Globus pallidus (tissue), 1 donor: ENCODE results near the gene NOP56.
"Not testable (repeated sequence)": the region's sequence is repeated elsewhere in the genome, so short reads cannot be mapped to it uniquely, and the experiment has no call there.

Source experiments
- DNase-seq: peaks from one replicate; pipeline ENCODE4 v3.0.0-alpha.2; 2015; ENCODE audit warnings: low spot score

Gene NOP56

GRCh38 chr20:2643708-2644107 is 8.7 kb upstream of the NOP56 start:
- no peak for DNase-seq

DNA sequence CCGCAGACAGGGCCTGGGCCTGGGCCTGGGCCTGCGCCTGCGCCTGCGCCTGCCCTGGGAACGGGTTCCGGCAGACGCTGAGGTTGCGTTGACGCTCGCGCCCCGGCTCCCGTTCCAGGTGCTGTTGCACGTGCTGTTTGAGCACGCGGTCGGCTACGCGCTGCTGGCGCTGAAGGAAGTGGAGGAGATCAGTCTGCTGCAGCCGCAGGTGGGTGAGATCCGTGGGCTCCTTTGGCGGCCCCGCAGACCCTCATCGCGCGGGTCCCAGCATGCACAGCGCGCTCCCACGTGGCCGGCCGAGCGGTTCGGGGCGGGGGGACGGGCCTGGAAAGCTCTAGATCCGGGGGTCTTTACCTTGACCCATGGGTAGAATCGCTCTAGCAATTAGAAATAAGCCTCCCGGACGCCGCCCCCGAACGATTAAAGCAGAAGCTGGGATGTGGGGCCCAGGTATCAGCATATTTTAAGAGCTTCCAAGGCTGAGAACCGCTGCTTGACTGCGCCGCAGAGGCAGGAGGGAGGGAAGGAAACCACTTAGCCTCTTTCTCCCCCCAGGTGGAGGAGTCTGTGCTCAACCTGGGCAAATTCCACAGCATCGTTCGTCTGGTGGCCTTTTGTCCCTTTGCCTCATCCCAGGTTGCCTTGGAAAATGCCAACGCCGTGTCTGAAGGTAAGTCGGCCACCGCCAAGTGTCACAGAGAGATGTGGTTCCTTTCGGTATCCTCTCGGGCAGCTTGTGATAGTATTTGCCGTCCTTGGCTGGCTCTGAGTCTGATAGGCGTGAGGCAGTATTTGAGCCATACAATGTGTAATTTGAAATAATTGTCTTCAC is 508 bp downstream of the NOP56 start:
- DNase-seq = peak; percentile 34

GRCh38 chr20:2653556-2654383 is 1.3 kb downstream of the NOP56 start:
- DNase-seq = no peak

DNA sequence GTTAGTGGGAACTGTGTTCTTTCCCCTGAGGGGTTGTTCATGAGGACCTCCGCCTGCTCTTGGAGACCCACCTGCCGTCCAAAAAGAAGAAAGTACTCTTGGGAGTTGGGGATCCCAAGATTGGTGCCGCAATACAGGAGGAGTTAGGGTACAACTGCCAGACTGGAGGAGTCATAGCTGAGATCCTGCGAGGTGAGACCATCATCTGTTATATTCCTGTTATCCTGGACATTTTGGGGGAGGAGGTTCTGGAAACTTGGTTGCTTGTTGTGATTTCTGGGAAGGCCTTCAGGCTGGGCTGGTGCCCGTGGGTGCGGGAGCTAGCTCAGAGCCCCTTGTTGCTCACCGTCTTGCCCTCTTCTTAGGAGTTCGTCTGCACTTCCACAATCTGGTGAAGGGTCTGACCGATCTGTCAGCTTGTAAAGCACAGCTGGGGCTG is 2.0 kb downstream of the NOP56 start:
- no peak for DNase-seq

GRCh38 chr20:2654831-2655230 is 2.4 kb downstream of the NOP56 start:
- DNase-seq = no peak

GRCh38 chr20:2655331-2656116 is 3.1 kb downstream of the NOP56 start:
- DNase-seq = no peak

GRCh38 chr20:2656471-2657117 is 4.2 kb downstream of the NOP56 start:
- DNase-seq = no peak

- DNase-seq = no peak
Observed at GRCh38 chr20:2657241-2657640, 4.8 kb downstream of the NOP56 start.

- DNase-seq = no peak
Observed at GRCh38 chr20:2657674-2658073, 5.2 kb downstream of the NOP56 start.

- no peak for DNase-seq
Observed at GRCh38 chr20:2658414-2659354, 6.3 kb downstream of the NOP56 start.

GRCh38 chr20:2659547-2659946 is 7.1 kb downstream of the NOP56 start:
- DNase-seq = no peak

- no peak for DNase-seq
Observed at GRCh38 chr20:2663364-2663886, 11.0 kb downstream of the NOP56 start.

GRCh38 chr20:2663887-2664719 is 11.7 kb downstream of the NOP56 start, which contains the start of gene IDH3B:
TSS of gene IDH3B (minus strand) at chr20:2664216. CDS start at chr20:2664188, 28 bp downstream.
- DNase-seq = peak; percentile 89

DNA sequence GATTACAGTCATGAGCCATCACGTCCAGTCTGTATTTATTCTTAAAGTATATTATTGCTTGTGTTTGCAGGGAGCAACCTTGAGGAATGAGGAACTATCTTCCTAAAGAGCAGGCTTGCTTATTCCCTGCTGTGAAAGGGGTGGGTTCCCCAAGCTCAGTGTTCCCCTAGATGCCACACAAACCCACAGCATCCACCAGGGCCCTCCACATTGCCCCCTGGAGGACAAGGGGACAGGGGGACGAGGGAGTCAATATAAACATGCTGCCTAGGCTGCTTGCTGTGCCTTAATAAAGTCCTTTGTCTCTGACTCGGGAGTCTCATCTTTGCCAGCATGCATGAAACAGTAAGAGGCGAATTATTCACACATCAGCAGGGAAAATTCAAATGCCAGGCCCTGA is 19.5 kb downstream of the NOP56 start:
- DNase-seq = no peak

DNA sequence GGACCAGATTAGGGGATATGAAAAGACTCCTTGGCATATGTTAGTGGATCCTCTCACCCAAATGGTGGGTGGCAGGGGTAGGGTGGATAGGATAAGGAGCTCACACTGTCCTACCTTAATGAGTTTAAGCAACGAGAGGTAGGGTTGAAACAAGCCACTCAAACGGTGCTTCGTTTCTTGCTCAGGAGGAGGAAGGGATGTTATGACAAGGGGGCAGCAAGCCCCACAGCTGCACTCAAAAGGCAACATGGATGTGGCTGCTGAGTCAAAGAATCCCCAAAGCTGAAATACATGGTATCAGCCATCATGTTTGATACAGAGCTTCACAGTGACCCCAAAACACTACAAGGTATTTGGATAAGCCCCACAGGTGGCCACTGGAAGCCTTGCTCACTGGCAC is 20.0 kb downstream of the NOP56 start:
- no peak for DNase-seq

DNA sequence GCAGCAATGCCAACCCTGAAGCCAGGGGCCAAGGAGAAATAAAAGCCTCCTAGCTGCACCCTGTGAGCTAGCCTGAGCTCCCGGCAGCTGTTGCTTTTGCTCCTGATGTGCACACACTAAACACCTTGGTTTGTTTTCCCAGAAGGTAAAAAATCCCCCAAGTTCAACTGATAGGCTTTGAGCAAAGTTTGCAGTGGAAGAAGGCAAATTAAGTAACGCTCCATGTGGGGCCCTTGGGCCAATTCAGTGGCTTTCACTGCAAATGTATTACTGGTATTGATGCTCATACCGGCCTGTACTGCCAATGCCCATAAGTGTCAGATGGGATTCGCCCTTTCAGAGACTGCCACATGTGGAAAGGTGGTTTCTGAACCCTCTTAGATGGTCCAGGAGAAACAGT is 21.0 kb downstream of the NOP56 start:
- DNase-seq = no peak

DNA sequence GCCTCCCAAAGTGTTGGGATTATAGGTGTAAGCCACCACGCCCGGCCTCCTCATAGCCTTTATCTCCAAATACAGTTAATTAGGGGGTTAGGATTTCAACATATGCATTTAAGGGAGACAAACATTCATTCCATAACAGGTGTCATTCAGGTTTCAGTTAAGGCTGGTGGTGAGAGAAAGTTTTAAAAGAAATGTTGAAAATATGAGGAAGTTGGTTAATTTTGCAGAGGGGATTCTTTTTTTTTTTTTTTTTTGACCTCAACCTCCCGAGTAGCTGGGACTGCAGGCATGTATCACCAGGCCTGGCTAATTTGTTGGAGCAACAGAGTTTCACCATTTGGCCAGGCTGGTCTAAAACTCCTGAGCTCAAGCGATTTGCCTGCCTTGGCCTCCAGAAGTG is 27.6 kb downstream of the NOP56 start:
- DNase-seq = no peak

DNA sequence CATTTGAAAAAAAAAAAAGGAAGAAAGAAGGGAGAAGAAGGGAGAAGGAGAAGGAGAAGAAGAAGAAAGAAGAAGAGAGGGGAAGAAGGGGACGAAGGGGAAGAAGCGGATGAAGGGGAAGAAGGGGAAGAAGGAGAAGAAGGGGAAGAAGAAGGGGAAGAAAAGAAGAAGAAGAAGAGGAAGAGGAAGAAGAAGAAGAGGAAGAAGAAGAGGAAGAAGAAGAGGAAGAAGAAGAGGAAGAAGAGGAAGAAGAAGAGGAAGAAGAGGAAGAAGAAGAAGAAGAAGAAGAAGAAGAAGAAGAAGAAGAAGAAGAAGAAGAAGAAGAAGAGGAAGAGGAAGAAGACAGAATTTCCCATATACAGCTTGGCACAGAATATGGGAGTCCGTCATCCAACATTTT is 29.6 kb downstream of the NOP56 start:
- not testable (repeated sequence) for DNase-seq

GRCh38 chr20:2684817-2685216 is 32.4 kb downstream of the NOP56 start:
- DNase-seq = not testable (repeated sequence)
